KOPT-K1 (cell line): ENCODE measurements around the gene FAIM2.

ENCODE experiments used
- H3K27ac ChIP-seq: fragments of 200-600 bp; sonication (generic); 2 replicates; pipeline ENCODE4 v1.5.1; 2016; ENCODE audit warnings: antibody characterized with exemption, mild to moderate bottlenecking, low read depth, low read length; ENCODE audit not compliant: poor library complexity, severe bottlenecking
- H3K36me3 ChIP-seq: fragments of 200-600 bp; sonication (generic); 2 replicates; pipeline ENCODE4 v1.5.1; 2017; ENCODE audit warnings: antibody characterized with exemption, mild to moderate bottlenecking, low read length, moderate library complexity; ENCODE audit not compliant: insufficient read depth
- H3K9me3 ChIP-seq: fragments of 200-600 bp; sonication (generic); 2 replicates; pipeline ENCODE4 v1.5.1; 2017; ENCODE audit warnings: antibody characterized with exemption, low read length, mild to moderate bottlenecking; ENCODE audit not compliant: insufficient read depth, poor library complexity, severe bottlenecking

Gene FAIM2

DNA sequence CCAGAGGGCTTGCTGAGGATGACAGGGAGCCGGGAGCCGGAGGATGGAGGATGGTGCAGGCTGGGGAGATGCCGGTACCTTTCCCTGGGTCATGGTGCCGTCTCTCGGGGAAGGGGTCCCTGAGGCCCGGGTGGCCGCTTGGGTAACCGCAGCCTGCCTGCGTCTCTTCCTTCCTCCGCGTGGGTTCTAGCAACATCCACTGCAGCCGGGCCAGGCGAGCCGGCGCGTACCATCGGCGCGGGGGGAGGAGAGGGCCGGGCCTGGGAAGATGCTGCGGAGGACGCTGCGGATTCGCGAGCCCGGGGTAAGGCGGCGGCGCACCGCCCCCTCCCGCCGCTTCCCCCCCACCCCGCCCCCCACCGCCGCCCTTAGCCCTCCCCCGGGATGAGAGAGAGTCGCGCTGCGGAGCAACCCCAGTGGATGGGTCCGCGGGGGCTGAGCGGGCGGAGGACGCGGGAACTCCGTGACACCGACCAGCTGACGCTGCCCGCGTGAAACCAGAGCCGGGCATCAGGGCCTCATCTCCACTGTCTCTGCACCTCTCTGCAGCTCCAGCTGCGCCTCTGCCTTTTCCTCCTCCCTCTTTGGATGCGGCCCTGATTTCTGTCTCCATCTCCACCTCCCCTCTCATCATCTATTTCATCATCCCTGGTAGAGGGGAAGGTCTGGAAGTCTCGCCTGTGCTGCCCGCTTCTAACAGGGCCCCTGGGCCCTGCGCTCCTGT is at the start of gene FAIM2:
Gene FAIM2 (minus strand): TSS at position 201 of the 724 bp plus-strand sequence. CDS start 108 bp downstream, at position 93.
- Histone ChIP-seq H3K27ac (no peak within 1 kb of the TSS), H3K36me3 (no peaks in the 10 kb centered on the region), H3K9me3 (no peaks in the 10 kb centered on the region)

DNA sequence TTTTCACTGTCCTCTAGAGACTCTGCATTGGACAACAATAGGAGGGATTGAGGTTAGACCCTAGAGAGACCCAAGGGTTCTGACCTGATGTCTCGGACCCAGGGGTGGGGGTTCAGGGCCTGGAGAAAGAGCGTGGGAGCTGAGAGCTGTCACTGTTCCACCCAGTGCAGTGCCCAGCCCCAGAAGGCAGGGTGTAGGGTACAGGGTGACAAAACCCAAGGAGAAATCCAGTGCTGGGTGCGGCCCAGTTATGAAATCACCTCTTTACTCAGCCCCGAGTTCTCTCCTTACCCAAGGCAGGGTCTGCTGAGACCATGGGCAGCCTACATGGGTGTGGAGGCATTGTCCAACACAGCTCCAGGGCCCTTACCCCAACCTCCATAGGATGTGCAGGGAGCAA is 49.5 kb upstream of the FAIM2 start:
- no peak overlapping the region for H3K27ac ChIP-seq
- H3K9me3 ChIP-seq: no peaks in the 10 kb centered on the region
- no peaks in the 10 kb centered on the region for H3K36me3 ChIP-seq

- no peak overlapping the region for H3K27ac ChIP-seq
- no peaks in the 10 kb centered on the region for H3K9me3 ChIP-seq
- H3K36me3 ChIP-seq: no peaks in the 10 kb centered on the region
Observed at GRCh38 chr12:49952391-49953055, 48.8 kb upstream of the FAIM2 start.

- Histone ChIP-seq H3K36me3 (no peaks in the 10 kb centered on the region), H3K9me3 (no peaks in the 10 kb centered on the region), H3K27ac (no peak overlapping the region)
Observed at GRCh38 chr12:49951411-49952240, 47.9 kb upstream of the FAIM2 start.

DNA sequence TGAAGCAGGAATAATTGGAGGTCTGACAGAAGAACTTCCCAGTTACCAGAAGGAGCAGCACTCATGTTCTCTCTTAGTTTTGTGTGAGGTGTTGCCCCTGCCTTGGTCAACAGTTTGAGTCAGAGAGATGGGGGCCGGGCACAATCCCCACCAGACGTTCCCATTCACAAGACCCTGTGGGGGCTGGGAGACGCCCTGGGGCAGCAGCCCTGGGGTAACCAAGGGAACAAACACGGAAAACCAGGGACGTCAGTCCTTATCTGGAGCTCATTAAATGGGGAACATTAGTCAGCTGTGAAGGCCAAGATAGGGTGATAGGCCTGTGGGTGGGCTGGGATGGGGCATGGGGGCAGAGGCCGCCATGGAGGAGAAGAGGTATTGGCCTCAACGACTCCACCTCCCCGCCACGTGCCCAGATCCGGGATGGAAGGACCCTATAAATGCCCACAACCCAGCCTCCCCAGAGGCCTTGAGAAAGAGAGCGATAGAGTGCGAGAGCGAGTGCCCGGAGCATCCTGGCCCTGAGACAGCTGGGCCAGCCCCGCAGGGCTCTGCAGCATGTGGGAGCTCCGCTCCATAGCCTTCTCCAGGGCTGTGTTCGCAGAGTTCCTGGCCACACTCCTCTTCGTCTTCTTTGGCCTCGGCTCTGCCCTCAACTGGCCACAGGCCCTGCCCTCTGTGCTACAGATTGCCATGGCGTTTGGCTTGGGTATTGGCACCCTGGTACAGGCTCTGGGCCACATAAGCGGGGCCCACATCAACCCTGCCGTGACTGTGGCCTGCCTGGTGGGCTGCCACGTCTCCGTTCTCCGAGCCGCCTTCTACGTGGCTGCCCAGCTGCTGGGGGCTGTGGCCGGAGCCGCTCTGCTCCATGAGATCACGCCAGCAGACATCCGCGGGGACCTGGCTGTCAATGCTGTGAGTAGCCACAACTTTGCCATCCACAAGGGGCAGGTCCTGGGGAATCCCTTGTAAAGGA is 46.9 kb upstream of the FAIM2 start, which contains the start of gene AQP2:
Gene AQP2 (plus strand): TSS at position 465 of the 979 bp plus-strand sequence. CDS start 94 bp downstream, at position 559.
- Histone ChIP-seq H3K27ac (no peak within 1 kb of the TSS), H3K36me3 (no peaks in the 10 kb centered on the region), H3K9me3 (no peaks in the 10 kb centered on the region)

DNA sequence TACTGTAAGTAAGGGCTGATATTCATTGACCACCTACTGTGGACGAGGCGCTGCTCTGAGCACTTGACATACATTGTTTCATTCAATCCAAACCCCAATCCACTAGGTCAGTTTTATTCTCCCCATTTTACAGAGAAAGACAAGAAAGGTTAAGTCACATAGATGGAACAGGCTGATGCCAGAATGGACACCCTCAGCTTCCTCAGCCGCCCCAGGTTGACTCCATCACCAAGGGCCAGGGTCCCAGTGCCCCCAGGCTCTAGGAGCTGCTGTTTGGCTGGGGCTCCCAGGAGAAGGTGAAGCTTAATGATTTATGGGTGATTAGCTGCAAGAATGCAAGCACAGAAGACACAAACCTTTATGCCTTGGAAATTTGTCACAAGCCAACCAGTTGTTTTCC is 46.2 kb upstream of the FAIM2 start:
- Histone ChIP-seq H3K27ac (no peak overlapping the region), H3K9me3 (no peaks in the 10 kb centered on the region), H3K36me3 (no peaks in the 10 kb centered on the region)

DNA sequence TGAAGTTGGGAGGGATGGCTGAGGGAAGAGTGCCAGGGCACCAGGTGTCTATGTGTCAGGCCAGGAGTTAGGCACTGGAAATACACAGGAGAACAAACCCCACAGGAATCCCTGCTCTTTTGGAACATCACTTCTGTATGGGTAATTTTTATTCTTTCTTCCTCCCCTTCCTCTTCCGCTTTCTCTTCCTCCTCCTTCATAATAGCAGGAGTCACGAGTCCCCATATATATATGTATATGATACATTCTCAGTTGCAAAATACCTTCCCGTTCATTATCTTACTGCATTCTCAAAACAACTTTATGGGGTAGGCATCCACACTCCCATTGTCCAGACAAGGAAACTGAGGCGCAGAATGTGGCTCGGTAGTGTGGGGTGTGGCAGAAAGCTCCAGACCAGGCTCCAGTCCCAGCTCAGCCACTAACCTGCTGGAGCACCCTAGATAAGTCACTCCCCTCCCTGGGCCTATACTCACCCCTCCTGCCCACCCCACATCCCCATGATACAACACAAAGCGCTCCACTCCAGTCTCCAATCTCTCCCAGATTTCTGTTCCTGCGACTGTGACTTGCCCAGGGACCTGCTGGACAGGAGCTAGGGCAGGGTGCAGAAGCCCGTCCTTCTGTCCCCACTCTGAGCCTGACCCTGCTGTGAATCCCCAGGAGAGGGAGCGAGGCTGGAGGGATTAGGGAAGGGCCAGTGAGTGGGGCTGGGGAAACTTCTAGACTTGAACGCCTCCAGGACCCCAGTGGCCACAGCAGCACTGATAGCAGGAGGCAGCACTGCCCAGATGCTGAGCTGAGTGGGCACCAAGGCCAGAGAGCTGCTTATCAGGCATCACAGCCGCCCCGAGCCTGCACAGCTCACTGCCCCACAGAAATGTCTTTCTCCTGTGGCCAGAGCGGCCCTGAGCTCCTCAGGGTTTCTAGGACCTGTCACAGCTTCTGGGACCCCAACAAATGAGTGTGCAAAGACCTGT is 45.5 kb upstream of the FAIM2 start:
- Histone ChIP-seq H3K9me3 (no peaks in the 10 kb centered on the region), H3K27ac (no peak overlapping the region), H3K36me3 (no peaks in the 10 kb centered on the region)

GRCh38 chr12:49947593-49948226 is 44.0 kb upstream of the FAIM2 start:
- Histone ChIP-seq H3K27ac (no peak overlapping the region), H3K9me3 (no peaks in the 10 kb centered on the region), H3K36me3 (no peaks in the 10 kb centered on the region)

GRCh38 chr12:49946497-49946896 is 42.8 kb upstream of the FAIM2 start:
- no peaks in the 10 kb centered on the region for H3K9me3 ChIP-seq
- H3K27ac ChIP-seq: no peak overlapping the region
- H3K36me3 ChIP-seq: no peaks in the 10 kb centered on the region

DNA sequence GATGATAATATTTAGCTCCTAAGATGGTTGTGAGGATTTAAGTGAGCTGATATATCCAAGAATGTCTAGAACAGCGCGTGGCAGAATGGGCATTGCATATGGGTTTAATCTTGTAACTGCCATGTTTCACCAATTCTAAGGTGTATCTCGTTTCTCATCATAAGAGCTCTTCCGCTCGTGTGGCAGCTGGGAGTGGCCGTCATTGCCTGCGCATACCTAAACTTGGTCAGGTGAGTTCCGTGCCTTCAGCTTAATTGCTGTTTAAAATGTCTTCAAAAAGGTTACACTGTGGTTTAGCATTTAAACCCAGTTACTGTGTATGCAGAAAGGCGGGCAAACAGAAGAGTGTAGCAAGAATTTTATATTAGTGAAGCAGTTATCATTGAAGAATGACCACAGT is 42.4 kb upstream of the FAIM2 start:
- no peaks in the 10 kb centered on the region for H3K9me3 ChIP-seq
- no peak overlapping the region for H3K27ac ChIP-seq
- H3K36me3 ChIP-seq: no peaks in the 10 kb centered on the region

- Histone ChIP-seq H3K9me3 (no peaks in the 10 kb centered on the region), H3K27ac (peak overlapping the region; percentile 16), H3K36me3 (no peaks in the 10 kb centered on the region)
Observed at GRCh38 chr12:49945394-49946080, 41.8 kb upstream of the FAIM2 start.

DNA sequence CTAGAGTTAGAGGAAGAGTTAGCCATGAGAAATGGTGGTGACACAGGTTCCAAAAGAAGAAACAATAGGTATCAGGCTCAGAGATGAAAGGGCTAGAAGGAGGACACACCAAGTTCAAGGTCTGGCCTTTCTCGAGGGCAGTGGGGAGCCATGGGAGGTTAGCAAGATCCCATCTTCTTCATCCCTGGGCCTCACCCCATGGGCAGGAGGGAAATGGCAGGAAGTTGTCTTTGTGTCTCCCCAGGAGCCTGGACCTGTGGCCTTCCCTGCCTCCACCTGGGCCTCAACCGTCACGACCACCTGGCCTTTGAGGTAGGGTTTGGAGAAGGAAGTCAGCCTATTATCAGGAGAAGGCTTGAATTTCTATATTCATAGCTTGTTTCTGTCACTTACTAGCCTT is 41.0 kb upstream of the FAIM2 start:
- no peaks in the 10 kb centered on the region for H3K9me3 ChIP-seq
- no peaks in the 10 kb centered on the region for H3K36me3 ChIP-seq
- H3K27ac ChIP-seq: no peak overlapping the region

DNA sequence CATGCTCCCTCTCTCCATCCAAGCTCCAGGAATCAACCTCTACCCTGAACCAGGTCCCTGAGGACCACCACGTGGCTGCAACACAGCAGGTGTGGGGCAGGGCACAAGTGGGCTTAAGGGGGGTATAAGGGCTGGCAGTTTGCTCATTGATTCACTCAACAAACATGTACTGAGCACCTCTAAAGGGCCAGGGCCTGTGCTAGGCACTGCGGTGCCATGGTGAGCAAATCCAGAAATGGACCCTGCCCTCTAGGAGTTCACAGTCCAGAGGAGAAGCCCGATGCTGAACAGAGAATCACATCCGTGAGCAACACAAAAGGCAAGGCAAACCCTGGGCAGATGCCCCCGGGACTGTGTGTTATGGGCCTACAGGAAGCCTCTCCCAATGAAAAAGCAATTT is 40.3 kb upstream of the FAIM2 start:
- H3K36me3 ChIP-seq: no peaks in the 10 kb centered on the region
- H3K9me3 ChIP-seq: no peaks in the 10 kb centered on the region
- no peak overlapping the region for H3K27ac ChIP-seq
